Activated T-cell treated with anti-CD3 and anti-CD28 coated beads for 1 hour (primary cell): Measurements from ENCODE around the gene USE1.

Experiments used
- DNase-seq: peaks from one replicate; pipeline ENCODE4 v3.0.0-alpha.2; 2020; ENCODE audit warnings: low read depth

USE1 gene

DNA sequence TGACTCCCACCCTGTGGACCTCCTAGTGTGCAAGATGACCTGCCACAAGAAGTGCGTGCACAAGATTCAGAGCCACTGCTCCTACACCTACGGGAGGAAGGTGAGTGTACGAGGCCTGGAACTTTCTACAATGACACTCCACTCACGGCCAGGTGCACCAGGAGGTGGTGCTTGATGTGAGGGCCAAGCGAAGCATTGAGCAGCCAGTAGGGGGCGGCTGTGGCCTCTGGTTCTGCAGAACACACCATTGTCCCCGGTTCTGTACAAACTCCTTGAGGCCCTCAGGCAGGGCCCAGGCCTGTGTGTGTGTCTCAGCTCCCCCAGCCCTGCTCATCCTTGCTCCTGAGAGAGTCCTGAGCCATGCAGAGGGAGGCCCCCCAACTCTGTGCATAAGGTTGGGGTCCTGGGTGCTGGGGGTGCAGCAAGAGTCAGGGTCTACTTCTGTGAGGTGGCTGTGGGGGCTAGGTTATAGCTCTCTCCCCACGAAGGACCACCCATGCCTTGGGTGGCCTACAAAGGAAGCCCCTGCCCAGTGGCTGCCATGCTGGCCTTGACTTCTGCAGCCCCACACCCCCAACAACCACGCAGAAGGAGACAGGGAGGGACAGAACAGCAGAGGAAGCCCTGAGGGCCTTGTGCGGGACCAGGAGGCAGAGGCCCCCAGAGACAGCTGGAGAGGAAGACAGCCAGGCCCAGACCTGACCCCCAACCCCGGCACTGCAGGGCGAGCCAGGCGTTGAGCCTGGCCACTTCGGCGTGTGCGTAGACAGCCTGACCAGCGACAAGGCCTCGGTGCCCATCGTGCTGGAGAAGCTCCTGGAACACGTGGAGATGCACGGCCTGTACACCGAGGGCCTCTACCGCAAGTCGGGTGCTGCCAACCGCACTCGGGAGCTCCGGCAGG is 9.7 kb upstream of the USE1 start:
- peak; percentile 54 for DNase-seq

DNA sequence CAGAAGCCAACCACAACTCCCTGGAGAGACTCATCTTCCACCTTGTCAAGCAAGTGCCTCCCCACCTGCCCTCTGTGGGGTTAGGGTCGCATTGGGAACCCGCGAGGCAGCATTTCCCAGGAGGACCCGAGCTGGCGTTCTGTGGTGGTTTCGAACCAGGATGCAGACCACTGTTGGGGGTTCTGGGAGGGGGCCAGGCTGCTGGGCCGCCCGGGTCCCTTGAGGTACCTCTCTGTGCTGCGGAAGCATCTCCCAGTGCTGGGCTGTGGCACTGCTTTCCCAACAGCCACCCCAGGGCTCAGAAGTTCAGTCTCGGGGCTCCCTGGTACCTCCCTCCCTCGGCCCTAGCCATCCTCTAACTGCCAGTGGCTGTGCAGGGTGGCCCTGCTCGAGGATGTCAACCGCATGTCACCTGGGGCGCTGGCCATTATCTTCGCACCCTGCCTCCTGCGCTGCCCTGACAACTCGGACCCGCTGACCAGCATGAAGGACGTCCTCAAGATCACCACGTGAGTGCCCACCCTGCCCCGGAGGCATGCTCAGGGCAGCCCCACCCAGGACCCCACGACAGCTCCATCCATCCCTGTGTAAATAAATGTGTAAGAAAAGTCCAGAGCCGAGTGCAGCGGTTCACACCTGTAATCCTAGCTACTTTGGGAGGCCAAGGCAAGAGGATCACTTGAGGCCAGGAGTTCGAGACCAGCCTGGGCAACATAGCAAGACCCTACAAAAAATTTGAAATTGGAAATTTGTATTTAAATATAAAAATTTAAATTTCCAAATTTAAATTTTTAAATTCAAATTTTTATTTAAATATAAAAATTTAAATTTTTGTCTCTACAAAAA is 8.2 kb upstream of the USE1 start:
- DNase-seq = no peak

DNA sequence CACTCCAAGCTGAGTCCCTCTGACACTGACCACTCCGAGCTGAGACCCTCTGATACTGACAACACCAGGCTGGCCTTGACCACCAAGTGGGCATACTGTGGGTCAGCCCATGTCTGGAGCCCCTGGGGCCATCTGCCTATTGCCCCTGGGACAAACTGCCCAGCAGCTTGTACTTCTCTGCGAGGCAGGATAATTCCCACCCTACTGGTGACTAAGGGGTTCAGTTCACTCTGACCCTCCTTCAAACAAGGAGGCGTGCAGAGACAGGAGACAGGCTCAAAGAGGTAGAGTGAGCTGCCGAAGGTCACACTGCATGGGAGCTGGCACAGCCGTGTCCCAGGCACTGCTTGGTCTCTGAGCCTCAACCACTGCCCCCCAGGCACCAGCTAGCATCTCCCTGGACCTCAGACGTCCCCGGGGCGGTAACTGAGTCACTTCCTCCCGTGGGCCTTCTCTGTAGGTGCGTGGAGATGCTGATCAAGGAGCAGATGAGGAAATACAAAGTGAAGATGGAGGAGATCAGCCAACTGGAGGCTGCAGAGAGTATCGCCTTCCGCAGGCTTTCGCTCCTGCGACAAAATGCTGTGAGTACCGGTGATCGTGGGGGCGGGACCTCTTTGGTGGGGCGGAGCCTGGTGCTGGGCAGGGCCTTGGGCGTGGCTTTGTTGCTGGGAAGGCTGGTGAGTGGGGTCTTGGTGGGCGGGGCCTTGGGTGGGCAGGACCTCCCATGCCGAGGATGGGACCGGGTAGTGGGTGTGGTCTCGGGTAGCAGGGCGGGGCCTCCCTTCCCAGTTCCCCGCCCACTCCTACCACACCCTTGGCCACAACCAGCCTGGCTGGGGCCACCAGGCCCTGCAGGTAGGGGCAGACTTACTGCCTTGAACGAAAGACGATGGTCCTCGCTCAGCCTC is 5.8 kb upstream of the USE1 start:
- DNase-seq = no peak

DNA sequence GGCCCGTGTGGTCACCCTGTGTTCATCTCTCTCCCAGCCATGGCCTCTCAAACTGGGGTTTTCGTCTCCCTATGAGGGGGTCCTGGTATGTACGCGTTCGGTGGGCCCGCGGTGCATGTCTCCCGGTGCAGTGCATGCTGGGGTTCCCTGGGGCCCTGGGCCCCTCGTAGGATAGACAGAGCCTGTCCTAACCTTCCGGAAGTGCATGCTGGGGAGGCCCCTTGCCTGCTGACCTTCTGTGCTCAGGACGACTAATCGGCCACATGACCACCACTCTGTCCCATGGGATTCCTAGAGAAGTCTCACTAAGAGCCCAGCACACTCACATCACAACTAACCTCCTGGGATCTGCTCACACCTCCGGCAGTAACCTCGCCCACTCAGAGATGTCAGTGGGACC is 4.9 kb upstream of the USE1 start:
- no peak for DNase-seq

DNA sequence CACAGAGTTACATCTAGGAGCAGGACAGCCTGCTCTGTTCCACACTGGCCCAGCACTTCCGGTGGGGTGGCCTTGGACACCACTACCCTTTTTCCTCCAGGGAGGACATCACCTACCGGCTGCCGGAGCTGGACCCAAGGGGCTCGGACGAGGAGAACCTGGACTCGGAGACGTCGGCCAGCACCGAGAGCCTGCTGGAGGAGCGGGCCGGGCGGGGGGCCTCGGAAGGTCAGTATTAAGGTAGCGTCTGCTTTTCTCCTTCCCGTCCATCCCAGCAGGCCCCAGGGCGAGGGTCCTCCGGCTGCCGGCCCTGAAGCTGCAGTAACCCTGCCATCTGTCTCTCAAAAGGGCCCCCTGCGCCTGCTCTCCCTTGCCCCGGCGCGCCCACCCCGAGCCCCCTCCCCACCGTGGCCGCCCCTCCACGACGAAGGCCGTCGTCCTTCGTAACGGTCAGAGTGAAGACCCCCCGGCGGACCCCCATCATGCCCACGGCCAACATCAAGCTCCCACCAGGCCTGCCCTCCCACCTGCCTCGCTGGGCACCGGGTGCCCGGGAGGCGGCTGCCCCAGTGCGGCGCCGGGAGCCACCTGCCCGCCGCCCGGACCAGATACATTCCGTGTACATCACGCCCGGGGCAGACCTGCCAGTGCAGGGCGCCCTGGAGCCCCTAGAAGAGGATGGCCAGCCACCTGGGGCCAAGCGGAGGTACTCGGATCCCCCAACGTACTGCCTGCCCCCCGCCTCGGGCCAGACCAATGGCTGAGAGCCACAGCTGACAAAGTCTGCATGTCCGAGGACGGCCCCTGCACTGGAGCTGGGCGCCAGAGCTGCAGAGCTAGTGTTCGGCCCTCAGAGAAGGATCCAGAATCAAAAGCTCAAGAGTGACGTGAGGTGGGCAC is 3.4 kb upstream of the USE1 start:
- DNase-seq = no peak

DNA sequence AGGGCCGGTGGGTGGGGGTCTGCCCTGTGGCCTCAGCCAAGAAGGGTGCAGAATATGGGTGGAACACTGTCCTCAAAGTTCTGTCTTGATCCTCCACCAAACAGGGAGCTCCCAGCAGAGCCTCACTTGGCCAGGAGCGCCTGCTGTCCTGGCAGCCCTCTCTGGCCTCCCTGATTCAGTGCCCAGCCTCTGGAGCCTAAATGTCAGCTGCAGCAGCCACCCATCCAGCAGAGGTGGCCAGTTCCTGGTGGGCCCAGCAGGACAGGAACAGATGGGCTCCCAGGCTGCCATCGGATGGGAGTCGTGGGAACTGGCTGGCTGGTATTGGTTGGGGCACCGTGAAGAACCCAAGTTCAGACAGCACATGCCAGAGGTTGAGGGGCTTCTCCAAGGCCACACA is 1.8 kb upstream of the USE1 start:
- DNase-seq = no peak

DNA sequence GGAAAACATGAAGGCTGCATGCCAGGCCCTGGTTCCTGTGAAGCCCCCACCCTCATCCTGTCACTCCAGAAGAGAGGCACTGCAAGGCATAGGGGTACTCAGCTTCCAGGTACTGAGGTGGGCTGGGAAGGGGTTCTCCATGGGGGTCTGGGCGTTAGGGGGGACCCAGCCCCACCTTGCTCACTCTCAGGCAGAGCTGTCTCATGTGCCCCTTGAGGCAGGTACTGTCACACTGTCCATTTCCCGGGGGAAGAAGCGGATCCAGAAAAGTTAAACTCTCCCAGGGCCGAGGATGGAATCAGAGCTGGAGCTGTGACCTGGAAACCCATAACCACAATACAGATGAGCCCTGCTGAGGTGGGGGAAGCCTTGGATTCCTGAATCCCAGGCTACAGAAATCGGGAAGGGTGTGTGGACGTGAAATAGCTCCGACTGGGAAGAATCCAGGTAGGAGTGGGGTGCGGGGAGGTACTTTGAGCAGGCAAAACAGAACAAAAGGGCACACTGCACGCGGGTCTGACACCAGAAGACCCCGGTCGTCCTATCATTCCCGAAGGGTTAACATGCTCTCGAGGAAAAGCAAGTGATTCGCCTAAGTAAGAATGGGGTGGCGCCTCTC is 540 bp upstream of the USE1 start:
- DNase-seq = no peak

DNA sequence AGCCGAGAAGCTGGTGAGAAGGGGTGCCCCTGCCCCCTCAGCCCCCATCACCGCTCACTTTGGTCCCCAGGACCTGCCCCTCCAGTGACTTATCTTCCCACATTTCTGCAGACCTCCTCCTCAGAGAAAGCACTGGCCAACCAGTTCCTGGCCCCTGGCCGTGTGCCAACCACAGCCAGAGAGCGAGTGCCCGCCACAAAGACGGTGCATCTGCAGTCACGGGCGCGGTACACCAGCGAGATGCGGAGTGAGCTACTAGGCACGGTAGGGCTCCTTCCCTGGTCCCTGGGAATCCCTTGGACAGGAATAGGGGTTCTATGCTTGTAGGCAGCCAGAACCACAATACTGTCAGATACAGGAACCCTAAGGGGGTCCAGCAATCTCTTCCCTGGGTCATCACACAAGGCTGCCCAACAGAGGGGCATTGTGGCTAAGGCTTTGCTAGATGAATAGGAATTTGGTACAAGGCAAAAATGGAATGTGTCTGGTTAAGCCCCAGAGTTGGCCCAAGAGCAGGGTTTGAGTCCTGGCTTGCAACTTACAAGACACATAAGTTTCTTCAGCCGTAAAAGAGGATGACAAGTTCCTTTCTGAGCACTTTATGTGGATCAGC is 1.0 kb downstream of the USE1 start:
- DNase-seq = no peak

DNA sequence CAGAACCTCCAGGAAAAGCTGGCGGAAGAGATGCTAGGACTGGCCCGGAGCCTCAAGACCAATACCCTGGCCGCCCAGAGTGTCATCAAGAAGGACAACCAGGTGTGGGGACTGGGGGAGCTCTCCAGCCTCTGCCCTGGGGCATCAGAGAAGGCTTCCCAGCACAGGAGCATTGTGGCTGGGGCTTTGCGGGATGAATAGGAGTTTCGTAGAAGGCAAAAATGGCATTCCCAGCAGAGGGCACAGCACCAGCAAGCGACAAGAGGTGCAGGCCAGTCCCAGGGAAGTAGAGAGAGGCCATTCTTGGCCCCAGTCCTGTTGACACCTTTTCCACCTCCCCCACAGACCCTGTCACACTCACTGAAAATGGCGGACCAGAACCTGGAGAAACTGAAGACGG is 4.1 kb downstream of the USE1 start:
- no peak for DNase-seq

DNA sequence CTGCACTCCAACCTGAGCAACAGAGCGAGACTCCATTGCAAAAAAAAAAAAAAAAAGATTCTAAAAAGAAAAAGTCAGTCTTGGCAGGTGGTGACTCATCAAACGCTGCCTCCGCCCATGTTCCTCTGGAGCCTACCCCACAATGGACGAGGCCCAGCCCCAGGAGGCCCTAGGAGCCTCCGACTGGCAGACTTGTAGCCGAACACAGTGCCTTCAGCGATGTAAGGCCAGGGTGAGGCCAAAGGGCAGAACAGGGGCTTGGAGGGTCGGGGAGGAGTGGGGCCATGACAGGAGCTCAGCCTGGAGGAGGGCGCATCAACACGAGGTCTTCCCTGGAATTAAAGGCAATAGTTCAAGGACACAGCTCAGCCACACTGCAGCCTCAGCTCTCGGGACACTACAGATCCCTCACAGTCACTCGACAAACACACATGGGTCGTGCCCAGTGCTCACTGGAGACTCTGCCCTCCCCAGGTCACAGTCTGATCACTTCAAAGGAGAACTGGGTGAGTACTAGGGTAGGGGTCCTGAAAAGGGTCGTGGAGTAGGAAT is 5.1 kb downstream of the USE1 start:
- no peak for DNase-seq

DNA sequence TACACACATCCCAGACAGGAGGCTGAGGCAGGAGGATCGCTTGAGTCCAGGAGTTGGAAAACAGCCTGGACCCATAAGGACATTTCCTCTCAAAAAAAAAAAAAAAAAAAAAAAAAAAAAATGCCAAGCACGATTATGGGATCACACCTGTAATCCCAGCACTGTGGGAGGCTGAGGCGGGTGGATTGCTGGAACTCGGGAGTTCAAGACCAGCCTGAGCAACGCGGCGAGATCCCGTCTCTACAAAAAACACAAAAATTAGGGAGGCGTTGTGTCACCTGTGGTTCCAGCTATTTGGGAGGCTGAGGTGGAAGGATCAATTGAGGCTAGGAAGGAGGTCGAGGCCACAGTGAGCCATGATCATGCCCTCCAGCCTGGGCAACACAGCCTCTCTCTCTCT is 9.9 kb downstream of the USE1 start:
- DNase-seq = no peak

DNA sequence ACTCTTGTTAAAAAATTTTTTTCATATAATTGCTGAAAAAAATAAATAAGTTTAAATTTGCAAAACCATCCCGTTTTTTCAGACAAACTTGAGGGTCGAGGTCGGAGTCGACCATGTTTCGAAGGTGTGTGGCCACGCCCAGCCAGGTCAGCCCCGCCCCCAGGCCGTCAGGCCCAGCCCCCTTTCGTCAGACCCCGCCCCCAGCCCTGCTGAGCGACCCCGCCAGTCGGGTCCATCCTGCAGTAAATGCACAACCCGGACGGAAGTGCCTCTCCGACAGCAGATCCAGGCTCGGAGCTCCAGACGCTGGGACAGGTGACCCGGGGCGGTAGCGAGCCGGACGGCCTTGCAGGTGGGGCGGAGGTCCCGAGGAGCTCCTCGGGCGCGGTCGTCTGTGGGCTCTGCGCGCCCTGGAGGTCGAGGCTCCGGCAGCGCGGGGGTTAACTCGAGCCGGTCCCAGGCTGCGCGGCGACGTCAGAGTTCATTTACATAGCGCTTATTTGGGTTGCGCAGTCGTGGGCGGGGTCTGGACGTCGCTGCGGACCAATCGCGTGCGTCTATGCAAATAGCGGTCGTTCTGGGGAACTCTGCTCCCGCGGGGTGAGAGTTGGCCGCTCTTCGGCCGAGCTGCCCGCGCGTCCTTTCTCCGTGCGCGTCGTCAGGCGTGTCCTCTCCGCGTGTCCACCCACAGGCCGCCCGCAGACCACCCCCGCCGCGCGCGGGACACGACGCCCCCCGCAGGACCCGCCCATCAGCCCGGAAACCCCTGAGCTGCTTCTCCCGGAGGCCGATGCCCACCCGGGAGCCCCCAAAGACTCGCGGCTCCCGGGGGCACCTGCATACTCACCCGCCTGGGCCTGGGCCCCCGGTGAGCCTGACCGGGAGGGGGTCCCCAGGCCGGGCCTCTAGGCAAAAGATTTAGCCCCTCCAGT is 11.1 kb downstream of the USE1 start, which contains the start of gene OCEL1:
OCEL1 (plus strand) TSS at position 225 of the 932 bp plus-strand sequence; CDS start at position 247, 22 bp downstream.
- DNase-seq = peak; percentile 95

DNA sequence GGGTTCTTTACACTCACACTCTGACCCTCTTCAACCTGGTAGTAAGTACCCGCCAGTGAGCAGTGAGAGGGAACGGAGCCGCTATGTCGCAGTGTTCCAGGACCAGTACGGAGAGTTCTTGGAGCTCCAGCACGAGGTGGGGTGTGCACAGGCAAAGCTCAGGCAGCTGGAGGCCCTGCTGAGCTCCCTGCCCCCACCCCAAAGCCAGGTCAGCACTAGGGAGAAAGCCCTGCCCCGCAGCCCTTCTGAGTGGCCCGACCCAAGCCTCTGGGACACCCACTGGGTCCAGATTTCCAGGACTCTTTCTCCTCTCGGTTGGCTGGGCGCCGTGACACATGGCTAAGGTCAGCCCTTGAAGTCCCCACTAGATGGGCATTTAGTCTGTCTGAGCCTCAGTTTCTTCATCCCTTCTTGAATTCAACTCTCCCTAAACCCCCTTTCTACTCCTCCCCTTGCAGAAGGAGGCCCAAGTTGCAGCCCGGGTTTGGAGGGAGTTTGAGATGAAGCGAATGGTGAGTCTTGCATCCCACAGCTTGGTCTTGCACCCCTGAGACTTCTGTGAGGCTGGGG is 12.7 kb downstream of the USE1 start:
- DNase-seq = no peak

DNA sequence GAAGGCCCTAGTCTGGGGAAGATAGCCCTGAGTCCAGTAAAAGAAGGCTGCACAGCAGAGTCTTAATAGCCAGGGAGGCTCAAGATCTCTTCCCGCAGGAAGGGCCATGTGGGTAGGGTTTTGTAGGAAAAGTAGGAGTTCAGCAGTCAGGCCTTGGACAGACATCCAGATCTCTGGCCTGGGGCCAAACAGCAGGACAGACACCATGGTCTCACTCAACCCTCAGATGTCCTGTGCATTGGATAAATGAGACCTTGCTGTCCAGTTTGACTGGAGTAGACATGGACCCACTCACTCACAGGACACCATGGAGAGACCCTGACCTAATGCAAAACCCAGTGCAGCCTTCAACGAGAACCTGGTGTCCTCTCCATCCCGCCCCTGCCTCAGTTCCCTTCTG is 14.7 kb downstream of the USE1 start:
- no peak for DNase-seq

DNA sequence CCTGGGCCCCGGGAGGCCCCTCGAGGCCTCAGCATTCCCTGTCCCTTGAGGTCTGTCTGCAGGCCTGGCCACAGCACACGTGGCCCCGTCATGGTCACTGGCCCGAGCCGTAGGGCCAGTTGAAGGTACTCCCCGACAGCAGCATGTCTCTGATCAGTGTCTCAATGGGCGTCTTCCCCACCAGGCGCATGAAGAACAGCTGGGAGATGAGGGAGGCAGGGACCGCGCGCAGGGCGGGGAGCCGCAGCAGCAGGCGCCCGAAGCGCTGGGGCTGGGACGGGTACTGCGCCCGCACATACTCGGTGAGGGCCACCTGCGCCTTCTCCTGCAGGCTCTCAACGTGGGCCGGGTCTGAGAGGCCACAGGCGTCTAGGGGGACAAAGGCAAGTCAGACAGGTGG is 17.1 kb downstream of the USE1 start:
- no peak for DNase-seq

DNA sequence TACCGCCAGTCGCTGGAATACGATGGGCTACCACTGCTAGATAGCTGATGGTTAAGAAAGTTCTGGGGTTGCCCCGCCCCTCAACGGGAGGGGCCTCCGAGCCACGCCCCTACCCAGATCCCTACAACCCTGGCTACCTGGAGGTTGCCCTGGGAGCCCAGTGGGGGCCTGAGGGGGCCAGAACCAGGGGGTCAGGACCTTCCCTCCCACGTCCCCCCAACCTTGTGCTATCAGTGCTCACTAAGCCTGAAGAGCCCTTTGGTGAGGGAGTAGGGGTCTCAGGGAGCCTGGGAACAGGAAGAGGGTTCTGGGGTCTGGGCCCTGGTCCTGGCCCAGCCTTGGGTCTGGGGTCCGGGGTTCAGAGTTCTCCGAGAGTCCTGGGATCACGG is 19.7 kb downstream of the USE1 start:
- peak; percentile 40 for DNase-seq

DNA sequence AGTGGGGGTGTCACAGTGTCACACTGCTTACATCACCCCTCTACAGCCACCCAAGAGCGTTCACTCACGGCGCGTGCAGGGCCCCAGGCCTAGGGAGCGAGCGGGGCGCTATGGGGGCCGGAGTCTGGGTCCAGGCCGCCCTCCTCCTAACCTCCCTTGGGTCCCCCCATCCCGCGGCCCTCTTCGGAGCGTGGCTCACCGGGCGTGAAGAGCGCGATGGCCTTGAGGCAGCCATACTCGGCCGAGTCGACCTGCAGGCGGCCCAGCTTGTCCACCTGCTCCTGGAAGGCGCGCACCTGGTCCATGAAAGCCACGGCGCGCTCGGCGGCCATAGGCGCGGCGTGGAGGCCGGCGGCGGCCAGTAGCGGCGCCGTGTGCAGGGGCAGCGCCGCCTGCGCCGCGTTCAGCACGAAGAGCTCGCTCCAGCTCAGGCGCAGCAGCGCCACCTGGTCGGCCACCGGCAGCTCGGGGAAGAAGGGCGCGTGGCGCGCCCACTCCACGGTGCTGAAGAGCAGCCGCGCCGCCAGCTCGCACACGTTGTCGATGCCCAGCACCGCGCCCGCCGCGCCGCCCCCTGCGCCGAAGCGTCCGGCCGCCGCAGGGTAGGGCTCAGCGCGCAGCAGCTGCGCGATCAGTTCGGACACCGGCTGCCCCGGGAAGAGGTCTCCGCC is 20.3 kb downstream of the USE1 start:
- peak; percentile 64 for DNase-seq
